Fibroblast of peridontal ligament (primary cell): ENCODE data around the gene TCF7.

ENCODE experiments used
- DNase-seq: peaks from one replicate; pipeline ENCODE4 v3.0.0-alpha.2; 2010; ENCODE audit errors: extremely low read depth

TCF7 gene

GRCh38 chr5:134131165-134131564, 16.7 kb downstream of the TCF7 start:
- DNase-seq: no peak

GRCh38 chr5:134131578-134132350, 17.3 kb downstream of the TCF7 start:
- DNase-seq: no peak

- no peak for DNase-seq
Observed at GRCh38 chr5:134132372-134133187, 18.1 kb downstream of the TCF7 start.

GRCh38 chr5:134133188-134133994, 18.9 kb downstream of the TCF7 start:
- DNase-seq: no peak

- DNase-seq: no peak
Observed at GRCh38 chr5:134133995-134134541, 19.6 kb downstream of the TCF7 start.

GRCh38 chr5:134135091-134135655, 20.7 kb downstream of the TCF7 start:
- DNase-seq: no peak

GRCh38 chr5:134136221-134136631, 21.7 kb downstream of the TCF7 start:
- no peak for DNase-seq

GRCh38 chr5:134136771-134137170, 22.3 kb downstream of the TCF7 start:
- DNase-seq: no peak

- no peak for DNase-seq
Observed at GRCh38 chr5:134138416-134139376, 24.2 kb downstream of the TCF7 start.

- DNase-seq: no peak
Observed at GRCh38 chr5:134139377-134139851, 24.9 kb downstream of the TCF7 start.

- DNase-seq: no peak
Observed at GRCh38 chr5:134139891-134140469, 25.5 kb downstream of the TCF7 start.

GRCh38 chr5:134140530-134141201, 26.2 kb downstream of the TCF7 start:
- DNase-seq: peak; percentile 73

- DNase-seq: no peak
Observed at GRCh38 chr5:134141331-134142050, 27.0 kb downstream of the TCF7 start.

GRCh38 chr5:134142052-134142451, 27.6 kb downstream of the TCF7 start:
- DNase-seq: no peak

GRCh38 chr5:134142806-134143205, 28.3 kb downstream of the TCF7 start:
- no peak for DNase-seq

- no peak for DNase-seq
Observed at GRCh38 chr5:134143431-134143830, 28.9 kb downstream of the TCF7 start.

- DNase-seq: no peak
Observed at GRCh38 chr5:134143944-134144941, 29.8 kb downstream of the TCF7 start.
